H9 (cell line): ENCODE data around the gene LGALS14. TPM values are rescaled to one million over a fixed set of nuclear protein-coding genes. Genes with fewer than 3 reads are reported as not detected.

Source experiments
- DNase-seq: peaks from one replicate; pipeline ENCODE4 v3.0.0-alpha.2; 2017
- H2AFZ ChIP-seq: one replicate; pipeline ENCODE4 v1.6.1; 2013; ENCODE audit warnings: mild to moderate bottlenecking, low read length, control low read depth, moderate library complexity
- H2AK5ac ChIP-seq: 2 replicates; pipeline ENCODE4 v1.6.1; 2013; ENCODE audit warnings: low read length, control low read depth, mixed read lengths; ENCODE audit not compliant: insufficient read length
- H2BK120ac ChIP-seq: one replicate; pipeline ENCODE4 v1.6.1; 2013; ENCODE audit warnings: low read depth, mild to moderate bottlenecking, low read length, control low read depth, inconsistent platforms; ENCODE audit not compliant: poor library complexity, severe bottlenecking
- H2BK12ac ChIP-seq: 2 replicates; pipeline ENCODE4 v1.6.1; 2013; ENCODE audit warnings: low read length, control low read depth, mixed read lengths, low read depth; ENCODE audit not compliant: insufficient read length
- H2BK15ac ChIP-seq: 2 replicates; pipeline ENCODE4 v1.6.1; 2013; ENCODE audit warnings: low read depth, low read length, control low read depth
- H2BK20ac ChIP-seq: one replicate; pipeline ENCODE4 v1.6.1; 2013; ENCODE audit warnings: low read depth, mild to moderate bottlenecking, low read length, control low read depth, inconsistent platforms; ENCODE audit not compliant: poor library complexity, severe bottlenecking
- H2BK5ac ChIP-seq: 2 replicates; pipeline ENCODE4 v1.6.1; 2013; ENCODE audit warnings: low read length, control low read depth, mixed read lengths; ENCODE audit not compliant: insufficient read length
- H3K14ac ChIP-seq: 2 replicates; pipeline ENCODE4 v1.6.1; 2013; ENCODE audit warnings: low read length, control low read depth; ENCODE audit not compliant: insufficient read depth
- H3K18ac ChIP-seq: 2 replicates; pipeline ENCODE4 v1.6.1; 2013; ENCODE audit warnings: low read depth, mild to moderate bottlenecking, mixed read lengths, low read length, control low read depth; ENCODE audit not compliant: insufficient read length
- H3K23ac ChIP-seq: 2 replicates; pipeline ENCODE4 v1.6.1; 2013; ENCODE audit warnings: low read length, control low read depth, mixed read lengths, low read depth; ENCODE audit not compliant: insufficient read length
- H3K23me2 ChIP-seq: 2 replicates; pipeline ENCODE4 v1.6.1; 2013; ENCODE audit warnings: low read depth, mild to moderate bottlenecking, mixed read lengths, low read length, control low read depth; ENCODE audit not compliant: insufficient read length, poor library complexity, severe bottlenecking
- H3K27ac ChIP-seq: 2 replicates; pipeline ENCODE4 v1.5.1; 2013; ENCODE audit warnings: low read length, control low read depth, mixed read lengths, low read depth; ENCODE audit not compliant: insufficient read length
- H3K27me3 ChIP-seq: 2 replicates; pipeline ENCODE4 v1.6.1; 2013; ENCODE audit warnings: low read length, control low read depth, inconsistent platforms; ENCODE audit not compliant: insufficient read depth
- H3K4ac ChIP-seq: 2 replicates; pipeline ENCODE4 v1.6.1; 2013; ENCODE audit warnings: low read depth, mild to moderate bottlenecking, control low read depth, inconsistent platforms, low read length, moderate library complexity
- H3K4me1 ChIP-seq: 2 replicates; pipeline ENCODE4 v1.6.1; 2013; ENCODE audit warnings: low read length, control low read depth, inconsistent platforms; ENCODE audit not compliant: insufficient read depth
- H3K4me2 ChIP-seq: 2 replicates; pipeline ENCODE4 v1.6.1; 2013; ENCODE audit warnings: low read length, control low read depth, mixed read lengths; ENCODE audit not compliant: insufficient read length, insufficient read depth
- H3K56ac ChIP-seq: 2 replicates; pipeline ENCODE4 v1.6.1; 2013; ENCODE audit warnings: low read depth, mild to moderate bottlenecking, mixed read lengths, low read length, control low read depth; ENCODE audit not compliant: insufficient read length
- H3K79me1 ChIP-seq: 2 replicates; pipeline ENCODE4 v1.6.1; 2013; ENCODE audit warnings: low read depth, mild to moderate bottlenecking, moderate library complexity, low read length, control low read depth, inconsistent platforms; ENCODE audit not compliant: insufficient read depth, poor library complexity, severe bottlenecking
- H3K79me2 ChIP-seq: 2 replicates; pipeline ENCODE4 v1.6.1; 2013; ENCODE audit warnings: low read length, control low read depth, inconsistent platforms; ENCODE audit not compliant: insufficient read depth
- H3K9ac ChIP-seq: 2 replicates; pipeline ENCODE4 v1.6.1; 2013; ENCODE audit warnings: low read length, control low read depth, mixed read lengths; ENCODE audit not compliant: insufficient read length; ENCODE audit errors: extremely low read depth
- H3K9me3 ChIP-seq: one replicate; pipeline ENCODE4 v1.6.1; 2013; ENCODE audit warnings: low read depth, low read length, inconsistent platforms; ENCODE audit not compliant: control insufficient read depth
- H3T11ph ChIP-seq: one replicate; pipeline ENCODE4 v1.6.1; 2013; ENCODE audit warnings: mild to moderate bottlenecking, low read length, control low read depth, inconsistent platforms
- H4K20me1 ChIP-seq: one replicate; pipeline ENCODE4 v1.6.1; 2013; ENCODE audit not compliant: control insufficient read depth, insufficient read length, insufficient read depth
- H4K5ac ChIP-seq: 2 replicates; pipeline ENCODE4 v1.6.1; 2013; ENCODE audit warnings: low read depth, mild to moderate bottlenecking, mixed read lengths, low read length, control low read depth; ENCODE audit not compliant: insufficient read length
- H4K8ac ChIP-seq: replicated peaks from 2 replicates; pipeline ENCODE4 v1.6.1; 2013; ENCODE audit warnings: low read length, control low read depth, mixed read lengths, low read depth; ENCODE audit not compliant: insufficient read length
- H4K91ac ChIP-seq: 2 replicates; pipeline ENCODE4 v1.6.1; 2013; ENCODE audit warnings: low read depth, mild to moderate bottlenecking, moderate library complexity, mixed read lengths, low read length, control low read depth; ENCODE audit not compliant: insufficient read length
- H3K27ac Mint-ChIP-seq, 3 experiments: 2 replicates in 2 of 3; 3 replicates in 1 of 3; pipeline ENCODE4 v1.8.0; 2020 to 2021; ENCODE audit warnings: mixed read lengths in 3 of 3, mild to moderate bottlenecking in 1 of 3, moderate library complexity in 1 of 3
- H3K27me3 Mint-ChIP-seq: 2 replicates; pipeline ENCODE4 v1.8.0; 2021; ENCODE audit warnings: low read depth, mild to moderate bottlenecking, moderate library complexity, mixed read lengths
- H3K36me3 Mint-ChIP-seq, 3 experiments: 2 replicates in 2 of 3; 3 replicates in 1 of 3; pipeline ENCODE4 v1.8.0; 2020 to 2021; ENCODE audit warnings: low read depth in 3 of 3, mixed read lengths in 3 of 3; ENCODE audit not compliant: insufficient read depth in 1 of 3
- H3K4me1 Mint-ChIP-seq, 2 experiments: 2 replicates each; pipeline ENCODE4 v1.8.0; 2020; ENCODE audit warnings: mixed read lengths in 2 of 2
- H3K4me3 Mint-ChIP-seq, 2 experiments: 2 replicates in 1 of 2; 3 replicates in 1 of 2; pipeline ENCODE4 v1.8.0; 2020 to 2021; ENCODE audit warnings: mild to moderate bottlenecking in 2 of 2, mixed read lengths in 2 of 2, moderate library complexity in 1 of 2
- H3K9me3 Mint-ChIP-seq, 2 experiments: 2 replicates in 1 of 2; 3 replicates in 1 of 2; pipeline ENCODE4 v1.8.0; 2020; ENCODE audit warnings: mild to moderate bottlenecking in 2 of 2, mixed read lengths in 2 of 2, moderate library complexity in 1 of 2
- CTCF ChIP-seq: fragments of 200-600 bp; sonication (generic); conservative IDR thresholded peaks from 3 replicates; pipeline ENCODE4 v1.8.0; 2021; ENCODE audit warnings: antibody characterized with exemption, mild to moderate bottlenecking
- WGBS: extraction: QIAGEN DNeasy Blood & Tissue Kit; methylation state at CpG from one replicate; pipeline ENCODE4 v1.1.7; 2013; ENCODE audit warnings: missing lambda C conversion rate, low lambda C conversion rate, mixed read lengths; ENCODE audit not compliant: insufficient read length; ENCODE audit errors: extremely low coverage; 5-methylcytosine and 5-hydroxymethylcytosine counted together
- total RNA-seq: library from RNA; stranded (reverse); gene quantifications from 2 replicates; pipeline ENCODE4 v1.2.1, GENCODE V29; 2021

LGALS14 gene
- total RNA-seq, 1 experiment from 2014 or later, result not detected

- no peak overlapping the region for H2BK20ac ChIP-seq
- H2BK5ac ChIP-seq, result no peak overlapping the region
- H4K5ac ChIP-seq, result no peak overlapping the region
- Mint-ChIP-seq H3K27me3 (peaks cover 6% of the 10 kb centered on the region), H3K9me3 (no peaks in the 10 kb centered on the region; a peak in 1 of 5 replicates), H3K4me1 (peaks cover 8 to 13% of the 10 kb centered on the region in 2 experiments), H3K36me3 (no peaks in the 10 kb centered on the region), H3K4me3 (no peak overlapping the region), H3K27ac (no peak overlapping the region)
- H3K56ac ChIP-seq, result no peak overlapping the region
- no CpG with 5 or more reads among the region's 3 CpGs for WGBS
- no peak overlapping the region for H2AFZ ChIP-seq
- H4K8ac ChIP-seq, result no peak overlapping the region
- peaks cover 3% of the 10 kb centered on the region for H4K20me1 ChIP-seq
- H4K91ac ChIP-seq, result no peak overlapping the region
- no peak overlapping the region for H2BK12ac ChIP-seq
- no peak overlapping the region for H3K9ac ChIP-seq
- no peaks in the 10 kb centered on the region for H3K9me3 ChIP-seq
- no peak overlapping the region for H3K4ac ChIP-seq
- no peak overlapping the region for H2BK15ac ChIP-seq
- no peak overlapping the region for H3K4me2 ChIP-seq
- H3K23ac ChIP-seq, result no peak overlapping the region
- TF ChIP-seq CTCF, result no peak
- no peaks in the 10 kb centered on the region for H3K79me1 ChIP-seq
- H3K27ac ChIP-seq, result no peak overlapping the region
- no peak overlapping the region for H3K14ac ChIP-seq
- peaks cover 5% of the 10 kb centered on the region; the same call in 1 of the 2 replicates for H3K4me1 ChIP-seq
- no peaks in the 10 kb centered on the region for H3K79me2 ChIP-seq
- DNase-seq, result no peak
- no peak overlapping the region for H2AK5ac ChIP-seq
- H3K18ac ChIP-seq, result no peak overlapping the region
- no peak overlapping the region for H3T11ph ChIP-seq
- no peaks in the 10 kb centered on the region for H3K23me2 ChIP-seq
- H3K27me3 ChIP-seq, result no peaks in the 10 kb centered on the region
- no peak overlapping the region for H2BK120ac ChIP-seq
Observed at GRCh38 chr19:39676004-39676403, 28.3 kb upstream of the LGALS14 start.
